ENCODE results near the gene LFNG. TPM values are rescaled to one million over a fixed set of nuclear protein-coding genes. Genes with fewer than 3 reads are reported as not detected.

The LFNG gene
- total RNA-seq, 2 experiments from 2014 or later: 19.7 to 22.7 TPM

DNA sequence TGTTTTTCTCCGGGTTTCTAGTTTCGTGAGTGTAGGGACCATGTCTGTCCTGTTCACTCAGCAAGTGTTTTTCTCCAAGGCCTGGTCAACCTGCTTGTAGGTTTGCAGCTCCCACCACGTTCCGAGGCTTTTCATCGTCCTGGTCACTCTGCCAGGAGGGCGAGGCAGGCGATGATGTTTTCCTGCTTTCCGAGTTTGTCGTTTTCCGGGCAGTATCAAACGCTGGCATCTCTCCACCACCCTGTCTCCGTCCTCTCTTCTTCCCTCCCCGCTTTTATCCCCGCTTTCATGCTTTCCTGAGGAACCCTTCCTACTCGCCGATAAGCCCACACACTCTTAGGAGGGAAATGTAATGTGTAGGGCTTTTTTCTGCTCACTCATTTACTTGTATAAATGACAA is 50.4 kb downstream of the LFNG start:
- peaks cover 2% of the 10 kb centered on the region for H3K36me3 Mint-ChIP-seq (ENCODE audit: low read depth)
- no peaks in the 10 kb centered on the region for H3K9me3 Mint-ChIP-seq
- no peak overlapping the region for H3K27ac Mint-ChIP-seq

DNA sequence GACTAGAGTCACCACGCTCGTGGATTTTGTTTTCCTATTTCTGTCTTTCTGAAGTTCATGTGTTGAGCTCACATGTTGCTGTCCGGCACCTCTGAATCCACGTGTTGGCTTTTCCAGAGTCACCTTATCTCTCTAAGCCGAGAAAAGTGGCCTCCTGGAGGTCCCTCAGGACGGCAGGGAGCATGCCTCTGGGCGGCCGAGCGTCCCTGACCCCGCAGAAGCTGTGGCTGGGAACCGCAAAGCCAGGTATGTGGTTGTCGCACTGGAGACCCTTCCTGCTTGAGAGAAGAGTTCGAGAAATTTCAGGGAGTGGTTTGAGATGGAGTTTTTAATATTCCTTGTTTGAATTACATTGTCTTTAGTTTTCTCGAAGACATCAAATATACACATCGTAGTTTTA is 51.8 kb downstream of the LFNG start:
- Mint-ChIP-seq H3K4me3 (no peak overlapping the region), H3K36me3 (ENCODE audit: low read depth) (peaks cover 5% of the 10 kb centered on the region), H3K27me3 (ENCODE audit: low read depth) (no peaks in the 10 kb centered on the region), H3K4me1 (ENCODE audit: low read depth) (peaks cover 8% of the 10 kb centered on the region), H3K27ac (no peak overlapping the region), H3K9me3 (no peaks in the 10 kb centered on the region)
- intact Hi-C loops (cut with micrococcal nuclease): no loop called here
- DNase-seq: no peak
- CTCF ChIA-PET: no interaction called here

More for the DNA sequence above, 50.4 kb downstream of the LFNG start:
- DNase-seq: no peak
- intact Hi-C loops (cut with micrococcal nuclease): no loop called here
- CTCF ChIA-PET: no interaction called here
- Mint-ChIP-seq H3K27me3 (ENCODE audit: low read depth) (no peaks in the 10 kb centered on the region), H3K4me3 (no peak overlapping the region), H3K4me1 (ENCODE audit: low read depth) (peaks cover 8% of the 10 kb centered on the region)

DNA sequence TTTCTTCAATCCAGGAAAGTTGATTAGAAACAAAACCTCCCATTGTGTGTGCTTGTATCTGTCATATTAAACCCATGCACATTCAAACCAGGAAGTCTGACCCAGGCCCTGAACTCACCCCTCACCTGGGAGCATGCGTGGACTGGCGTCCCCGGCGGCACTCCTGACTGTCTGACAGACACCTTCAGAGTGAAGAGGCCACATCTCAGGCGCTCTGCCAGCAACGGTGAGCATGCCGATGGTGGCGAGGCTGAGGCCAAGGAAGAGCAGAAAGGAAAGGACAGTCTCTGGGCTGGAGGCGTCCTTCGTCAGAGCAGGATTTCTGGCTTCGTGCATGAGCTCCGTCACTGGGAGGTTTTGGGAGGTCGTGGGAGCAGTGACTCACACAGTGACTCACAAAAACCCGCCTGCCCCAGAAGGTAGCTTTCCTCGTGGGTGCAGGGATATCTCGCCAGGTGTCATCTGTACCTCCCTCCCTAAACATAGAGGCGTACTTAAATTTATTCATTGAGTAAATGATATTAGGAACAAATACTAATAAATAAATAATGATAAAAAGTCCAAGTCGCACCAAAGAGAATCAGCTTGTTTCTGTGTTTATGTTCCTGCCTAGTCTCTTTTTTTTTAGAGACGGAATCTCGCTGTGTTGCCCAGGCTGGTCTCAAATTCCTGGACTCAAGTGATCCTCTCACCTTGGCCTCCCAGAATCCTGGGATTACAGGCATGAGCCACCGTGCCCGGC is 52.7 kb downstream of the LFNG start:
- Mint-ChIP-seq H3K27ac (no peak overlapping the region), H3K36me3 (ENCODE audit: low read depth) (peaks cover 5% of the 10 kb centered on the region), H3K27me3 (ENCODE audit: low read depth) (no peaks in the 10 kb centered on the region), H3K4me1 (ENCODE audit: low read depth) (peaks cover 6% of the 10 kb centered on the region), H3K9me3 (no peaks in the 10 kb centered on the region), H3K4me3 (no peak overlapping the region)
- CTCF ChIA-PET: no interaction called here
- no peak for DNase-seq
- intact Hi-C loops (cut with micrococcal nuclease): no loop called here

DNA sequence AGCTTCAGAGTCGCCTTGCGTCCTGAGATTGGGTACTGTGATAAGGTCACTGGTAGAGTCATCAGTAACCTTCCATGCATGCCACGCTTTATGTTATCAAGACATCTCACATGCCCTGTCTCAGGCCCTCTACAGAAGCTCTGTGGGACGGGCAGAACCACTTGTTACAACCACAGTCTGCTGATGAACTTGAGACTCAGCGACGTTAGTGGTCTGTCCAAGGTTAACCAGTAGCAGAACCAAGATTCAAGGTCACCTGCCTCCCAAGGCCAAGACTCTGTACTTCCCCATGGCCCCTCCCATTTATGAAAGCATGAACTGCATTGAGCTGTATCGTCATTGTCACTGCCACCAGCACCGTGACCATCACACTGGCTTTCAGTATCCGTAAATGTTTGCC is 54.2 kb downstream of the LFNG start:
- Mint-ChIP-seq H3K4me1 (ENCODE audit: low read depth) (peaks cover 4% of the 10 kb centered on the region), H3K36me3 (ENCODE audit: low read depth) (peaks cover 5% of the 10 kb centered on the region), H3K9me3 (no peaks in the 10 kb centered on the region), H3K4me3 (no peak overlapping the region), H3K27ac (no peak overlapping the region), H3K27me3 (ENCODE audit: low read depth) (no peaks in the 10 kb centered on the region)
- DNase-seq: no peak
- CTCF ChIA-PET: interaction anchor here (0.6 kb wide), 1 partner anchor 101 kb away, joined by 3 read pairs; no protein-coding TSS in a partner anchor
- intact Hi-C loops (cut with micrococcal nuclease): no loop called here

DNA sequence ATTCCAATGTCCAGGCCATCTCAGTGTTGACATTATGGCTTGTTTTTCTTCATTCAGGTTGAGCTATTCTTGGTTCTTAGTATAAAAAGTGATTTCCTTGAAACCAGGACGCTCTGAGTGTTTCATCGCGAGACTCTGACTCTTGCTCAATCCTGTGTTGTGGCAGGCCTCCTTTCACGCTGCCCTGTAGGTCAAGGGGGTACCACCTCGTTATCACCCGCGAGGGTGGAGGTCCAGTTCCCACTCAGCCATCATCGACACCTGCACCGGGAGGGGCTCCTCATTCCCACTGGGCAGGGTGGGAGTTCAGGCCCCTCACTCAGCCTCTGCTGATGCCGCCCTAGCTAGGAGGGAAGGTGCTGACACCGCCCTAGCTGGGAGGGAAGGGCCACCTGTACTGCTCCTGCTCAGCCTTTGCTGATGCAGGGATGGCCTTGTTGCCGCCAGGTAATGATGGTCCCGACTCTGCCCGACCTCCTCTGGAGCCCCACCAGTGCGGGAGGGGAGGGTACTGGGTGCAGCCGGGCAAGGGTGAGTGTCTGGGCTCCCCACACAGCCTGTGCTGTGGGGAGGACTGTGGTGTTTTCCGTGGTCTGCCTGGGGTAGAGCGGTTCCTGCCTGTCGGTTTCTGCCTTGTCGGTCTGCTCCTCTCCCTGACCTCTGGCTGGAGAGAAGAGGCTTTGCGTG is 55.6 kb downstream of the LFNG start:
- Mint-ChIP-seq H3K4me3 (no peak overlapping the region), H3K4me1 (ENCODE audit: low read depth) (peaks cover 4% of the 10 kb centered on the region), H3K9me3 (no peaks in the 10 kb centered on the region), H3K27ac (no peak overlapping the region), H3K27me3 (ENCODE audit: low read depth) (no peaks in the 10 kb centered on the region), H3K36me3 (ENCODE audit: low read depth) (peaks cover 5% of the 10 kb centered on the region)
- CTCF ChIA-PET: no interaction called here
- DNase-seq: no peak
- intact Hi-C loops (cut with micrococcal nuclease): no loop called here

DNA sequence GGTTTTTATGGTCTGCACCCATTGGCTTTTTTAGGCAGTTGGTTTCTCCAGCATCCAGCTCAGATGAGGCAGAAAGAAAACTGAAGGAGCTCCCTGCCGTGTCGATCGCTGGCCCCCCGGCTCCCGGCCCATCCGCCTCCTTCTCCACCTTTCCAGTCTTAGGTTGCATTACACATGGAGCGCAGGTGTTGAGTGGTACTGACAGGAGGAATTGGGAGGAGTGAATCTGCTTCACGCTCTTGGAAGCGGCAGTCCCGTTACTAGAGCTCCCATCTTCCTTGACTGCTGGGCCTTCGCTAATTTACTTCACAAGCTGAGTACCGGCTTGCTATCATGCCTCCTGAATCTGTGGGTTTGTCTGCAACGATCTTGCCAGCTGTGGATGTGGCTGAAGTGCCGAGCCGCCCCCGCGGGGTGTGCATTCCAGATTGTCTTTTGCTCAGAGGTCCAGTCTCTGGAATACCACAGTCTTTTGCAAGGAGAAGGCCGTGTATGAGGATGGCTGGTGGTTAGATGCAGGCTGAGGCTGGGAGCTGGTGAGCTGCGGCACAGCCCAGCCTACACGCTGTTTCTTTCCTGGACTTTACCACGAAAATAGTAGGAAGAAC is 56.3 kb downstream of the LFNG start:
- Mint-ChIP-seq H3K4me3 (no peak overlapping the region), H3K27me3 (ENCODE audit: low read depth) (no peaks in the 10 kb centered on the region), H3K36me3 (ENCODE audit: low read depth) (peaks cover 5% of the 10 kb centered on the region), H3K27ac (no peak overlapping the region), H3K9me3 (no peaks in the 10 kb centered on the region), H3K4me1 (ENCODE audit: low read depth) (peaks cover 4% of the 10 kb centered on the region)
- DNase-seq: no peak
- CTCF ChIA-PET: interaction anchor here (0.7 kb wide), 1 partner anchor 163 kb away, joined by 4 read pairs; no protein-coding TSS in a partner anchor
- intact Hi-C loops (cut with micrococcal nuclease): no loop called here

DNA sequence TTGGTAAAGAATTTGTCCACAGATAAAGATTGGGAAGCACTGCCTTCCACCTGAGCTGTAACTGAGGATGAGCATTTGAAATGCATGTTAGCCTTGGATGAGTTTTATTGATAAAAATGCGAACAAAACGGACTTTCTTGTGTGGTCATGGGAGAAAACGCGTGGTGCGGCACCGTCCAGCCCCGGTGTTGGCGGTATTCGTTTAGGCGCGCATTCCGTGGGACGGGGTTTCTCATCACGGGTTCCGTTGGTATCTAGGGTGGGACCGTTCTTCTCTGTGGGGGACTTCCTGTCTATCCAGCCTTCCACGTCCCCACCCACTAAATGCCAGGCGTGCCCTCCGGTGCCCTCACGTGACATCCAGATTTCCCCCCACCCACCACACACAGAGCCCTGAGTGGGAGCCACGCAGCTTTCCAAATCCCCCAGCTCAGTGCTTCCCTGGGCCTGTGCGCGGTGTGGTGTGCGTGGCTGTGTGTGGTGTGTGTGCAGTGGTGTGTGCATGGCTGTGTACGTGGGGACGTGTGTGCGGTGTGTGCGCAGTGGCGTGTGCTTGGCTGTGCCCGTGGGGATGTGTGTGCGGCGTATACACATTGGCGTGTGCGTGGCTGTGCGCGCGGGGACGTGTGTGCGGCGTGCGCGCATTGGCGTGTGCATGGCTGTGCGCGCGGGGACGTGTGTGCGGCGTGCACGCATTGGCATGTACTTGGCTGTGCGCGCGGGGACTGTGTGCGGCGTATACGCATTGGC is 57.3 kb downstream of the LFNG start:
- peaks cover 5% of the 10 kb centered on the region for H3K36me3 Mint-ChIP-seq (ENCODE audit: low read depth)
- no peaks in the 10 kb centered on the region for H3K27me3 Mint-ChIP-seq (ENCODE audit: low read depth)
- no peak overlapping the region for H3K27ac Mint-ChIP-seq
- peaks cover 4% of the 10 kb centered on the region for H3K4me1 Mint-ChIP-seq (ENCODE audit: low read depth)
- H3K4me3 Mint-ChIP-seq: no peak overlapping the region
- CTCF ChIA-PET: no interaction called here
- intact Hi-C loops (cut with micrococcal nuclease): no loop called here
- no peaks in the 10 kb centered on the region for H3K9me3 Mint-ChIP-seq
- no peak for DNase-seq

Small RNAs within 50 kb of the gene (microRNA-seq; reads per million reads assigned to microRNA genes)
- not detected for gene MIR4648 (ENCODE audit: borderline microRNAs expressed, borderline replicate concordance)

Other genes starting within 250 kb of the LFNG start
- gene SNX8, start 205.3 kb upstream of the LFNG start, total RNA-seq: 10 to 100 TPM; 28.7 to 29.6 TPM
- 100 to 1,000 TPM; 156 to 159 TPM for gene EIF3B, start 164.9 kb upstream of the LFNG start, total RNA-seq
- under 1 TPM; 0.62 to 0.64 TPM for gene CHST12, start 116.2 kb upstream of the LFNG start, total RNA-seq
- gene GRIFIN, start 43.4 kb upstream of the LFNG start, total RNA-seq: not detected
- gene BRAT1, start 35.8 kb downstream of the LFNG start, total RNA-seq: 10 to 100 TPM; 26.8 to 27.3 TPM
- 1 to 10 TPM; 6.6 to 9.4 TPM for gene IQCE, start 39.2 kb downstream of the LFNG start, total RNA-seq
- gene TTYH3, start 112.2 kb downstream of the LFNG start, total RNA-seq: 10 to 100 TPM; 20.7 to 22.6 TPM
- gene AMZ1, start 168.4 kb downstream of the LFNG start, total RNA-seq: under 1 TPM; 0.36 to 0.47 TPM